DND-41 (cell line): ENCODE results near the gene KCNH3.

Source experiments
- CTCF ChIP-seq: IDR thresholded peaks from 2 replicates; pipeline ENCODE4 v1.5.1; 2012; ENCODE audit warnings: borderline replicate concordance, low read length, moderate library complexity, mild to moderate bottlenecking; ENCODE audit not compliant: poor library complexity, severe bottlenecking; ENCODE audit errors: extremely low read depth
- EZH2 ChIP-seq: IDR thresholded peaks from 3 replicates; pipeline ENCODE4 v1.6.1; 2012; ENCODE audit warnings: borderline replicate concordance, low read depth, mild to moderate bottlenecking, moderate library complexity, low read length, inconsistent platforms; ENCODE audit not compliant: severe bottlenecking

GRCh38 chr12:49603721-49604120, 64.9 kb downstream of the KCNH3 start:
- TF ChIP-seq CTCF (no peak), EZH2 (no peak)
